GM18526 (cell line): ENCODE measurements around the gene KAZN.

ENCODE experiments used
- POLR2A ChIP-seq: IDR thresholded peaks from 3 replicates; pipeline ENCODE4 v1.6.1; 2011; ENCODE audit not compliant: insufficient read length; ENCODE audit errors: extremely low read depth

The KAZN gene

DNA sequence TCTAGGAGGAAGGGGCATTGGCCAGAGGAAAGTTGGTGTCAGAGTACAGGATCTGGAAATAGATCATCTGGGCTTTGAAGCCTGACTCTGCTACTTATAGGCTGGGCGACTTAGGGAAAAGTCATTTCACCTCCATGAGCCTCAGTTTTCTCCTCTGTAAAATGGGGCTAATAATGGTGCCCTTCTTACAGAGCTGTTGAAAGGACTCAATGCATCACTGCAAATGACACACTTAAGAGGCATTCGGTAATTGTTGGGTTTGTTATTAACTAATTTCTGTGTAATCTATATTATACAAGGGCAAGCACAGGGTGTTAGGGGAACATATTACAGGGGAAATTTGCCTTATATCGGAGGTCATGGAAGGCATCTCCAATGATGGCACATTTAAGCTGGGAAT, 96.1 kb downstream of the KAZN start:
- no peak for TF ChIP-seq POLR2A

DNA sequence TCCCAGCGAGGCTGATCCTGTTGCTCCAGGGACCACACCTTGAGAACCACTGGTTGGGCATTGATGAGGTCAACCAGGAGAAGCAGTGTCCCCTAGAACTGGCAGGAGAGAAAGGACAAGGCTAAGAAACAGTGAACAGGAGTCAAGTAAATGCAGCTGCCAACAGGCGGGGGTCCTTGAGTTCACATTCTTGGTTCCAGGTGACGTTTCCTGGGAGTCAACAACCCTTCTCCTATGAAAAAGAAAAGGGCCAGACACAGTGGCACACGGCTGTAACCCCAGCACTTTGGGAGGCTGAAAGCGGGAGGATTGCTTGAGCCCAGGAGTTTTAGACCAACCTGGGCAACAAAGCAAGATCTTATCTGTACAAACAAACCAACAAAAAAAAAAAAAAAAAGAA, 98.3 kb downstream of the KAZN start:
- no peak for TF ChIP-seq POLR2A

DNA sequence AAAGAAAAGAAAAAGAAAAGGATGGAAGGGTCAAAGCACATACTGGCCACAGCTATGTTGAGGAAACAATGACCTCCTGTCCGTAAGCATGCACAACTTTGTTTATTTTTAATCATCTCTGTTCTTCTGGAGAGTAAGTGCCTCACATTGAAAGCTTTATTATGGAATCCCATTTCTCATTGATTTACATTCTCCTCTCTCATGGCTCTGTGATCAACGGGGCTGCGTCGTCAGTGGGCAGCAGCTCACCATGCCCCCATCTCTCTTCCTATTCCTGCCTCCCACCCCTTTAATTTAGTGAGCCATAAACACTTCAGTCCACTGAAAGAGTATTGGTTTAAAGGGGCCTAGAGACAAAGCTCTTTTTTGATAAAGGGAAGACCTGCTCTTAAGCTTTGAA, 98.9 kb downstream of the KAZN start:
- no peak for TF ChIP-seq POLR2A

DNA sequence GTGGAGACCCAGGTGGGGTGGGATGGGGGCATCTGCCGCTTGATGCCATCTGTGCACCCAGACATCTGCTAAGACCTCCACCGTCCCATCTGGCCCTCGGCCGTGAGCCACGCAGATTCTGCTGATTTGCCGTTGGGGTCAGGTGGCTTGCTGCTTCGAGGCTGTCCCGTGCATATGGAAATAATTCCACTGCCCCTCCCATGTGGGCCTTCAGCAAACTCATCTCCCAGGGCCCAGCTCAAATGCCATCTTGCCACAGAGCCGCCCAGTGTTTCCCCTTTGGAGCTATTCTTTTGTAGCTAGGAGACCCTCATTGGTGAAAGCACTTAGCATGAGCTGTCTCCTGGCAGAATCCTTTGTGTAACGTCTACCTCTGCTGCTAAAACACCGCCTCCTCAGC, 99.8 kb downstream of the KAZN start:
- TF ChIP-seq POLR2A = no peak

DNA sequence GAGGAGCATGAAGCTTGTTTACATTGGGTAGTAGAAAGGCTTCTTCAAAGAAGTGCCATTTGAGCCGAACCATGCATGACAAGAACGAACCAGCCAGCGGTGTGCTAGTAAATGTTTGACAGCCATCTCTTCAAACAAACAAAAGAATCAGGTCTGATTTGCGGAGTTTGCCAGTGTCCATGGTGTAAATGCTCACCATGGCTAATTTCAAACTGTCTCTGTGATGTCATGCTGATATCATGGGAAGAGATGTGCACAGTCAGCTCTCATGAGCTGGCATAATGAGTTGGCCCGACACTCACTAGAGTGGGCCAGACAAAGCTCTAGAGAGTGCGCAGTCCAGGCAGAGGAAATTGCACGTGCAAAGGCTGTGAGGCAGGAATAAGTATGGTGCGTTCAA, 101.1 kb downstream of the KAZN start:
- TF ChIP-seq POLR2A = no peak

DNA sequence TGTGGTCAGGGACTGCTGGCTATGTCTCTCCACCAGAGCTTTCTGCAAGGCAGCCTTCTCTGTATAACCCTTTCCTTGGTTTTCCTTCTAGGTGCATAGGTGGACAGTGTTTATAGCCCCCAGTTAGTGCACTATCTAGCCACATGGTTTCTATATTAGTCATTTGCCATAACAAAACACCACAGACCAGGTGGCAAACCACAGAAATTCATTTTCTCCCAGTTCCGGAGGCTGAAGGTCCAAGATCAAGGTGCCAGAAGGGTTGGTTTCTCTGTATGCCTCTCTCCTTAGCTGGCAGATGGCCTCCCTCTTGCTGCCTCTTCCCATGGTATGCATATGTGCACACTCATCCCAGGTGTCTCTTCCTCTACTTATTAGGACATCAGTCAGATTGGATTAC, 106.4 kb downstream of the KAZN start:
- no peak for TF ChIP-seq POLR2A

DNA sequence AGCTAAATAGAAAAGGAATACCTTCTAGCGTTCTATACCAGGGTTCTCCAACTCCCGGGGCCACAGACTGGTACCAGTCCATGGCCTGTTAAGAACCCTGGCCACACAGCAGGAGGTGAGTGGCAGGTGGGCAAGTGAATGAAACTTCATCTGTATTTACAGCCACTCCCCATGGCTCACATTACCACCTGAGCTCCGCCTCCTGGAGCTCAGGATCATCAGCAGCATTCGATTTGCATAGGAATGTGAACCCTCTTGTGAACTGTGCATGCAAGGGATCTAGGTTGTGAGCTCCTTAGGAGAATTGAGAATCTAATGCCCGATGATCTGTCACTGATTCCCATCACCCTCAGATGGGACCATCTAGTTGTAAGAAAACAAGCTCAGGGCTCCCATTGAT, 107.3 kb downstream of the KAZN start:
- no peak for TF ChIP-seq POLR2A

DNA sequence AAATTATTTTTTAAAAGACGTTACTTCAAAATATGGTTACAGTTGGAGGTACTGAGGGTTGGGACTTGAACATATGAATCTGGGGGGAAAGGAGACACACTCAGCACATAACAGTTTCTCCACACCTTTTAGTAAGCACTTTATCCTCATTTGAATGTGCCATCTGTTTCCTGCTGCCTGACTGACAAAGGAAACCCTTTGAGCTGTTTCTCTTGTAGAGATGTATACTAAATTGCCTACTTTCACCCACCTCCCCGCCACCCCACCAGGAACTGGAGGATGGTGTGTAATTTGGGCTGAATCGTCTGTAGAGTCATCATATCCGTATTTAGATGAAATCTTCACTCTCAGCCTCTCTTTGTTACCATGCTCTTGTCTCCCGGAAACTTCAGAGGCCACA, 108.1 kb downstream of the KAZN start:
- TF ChIP-seq POLR2A = no peak

DNA sequence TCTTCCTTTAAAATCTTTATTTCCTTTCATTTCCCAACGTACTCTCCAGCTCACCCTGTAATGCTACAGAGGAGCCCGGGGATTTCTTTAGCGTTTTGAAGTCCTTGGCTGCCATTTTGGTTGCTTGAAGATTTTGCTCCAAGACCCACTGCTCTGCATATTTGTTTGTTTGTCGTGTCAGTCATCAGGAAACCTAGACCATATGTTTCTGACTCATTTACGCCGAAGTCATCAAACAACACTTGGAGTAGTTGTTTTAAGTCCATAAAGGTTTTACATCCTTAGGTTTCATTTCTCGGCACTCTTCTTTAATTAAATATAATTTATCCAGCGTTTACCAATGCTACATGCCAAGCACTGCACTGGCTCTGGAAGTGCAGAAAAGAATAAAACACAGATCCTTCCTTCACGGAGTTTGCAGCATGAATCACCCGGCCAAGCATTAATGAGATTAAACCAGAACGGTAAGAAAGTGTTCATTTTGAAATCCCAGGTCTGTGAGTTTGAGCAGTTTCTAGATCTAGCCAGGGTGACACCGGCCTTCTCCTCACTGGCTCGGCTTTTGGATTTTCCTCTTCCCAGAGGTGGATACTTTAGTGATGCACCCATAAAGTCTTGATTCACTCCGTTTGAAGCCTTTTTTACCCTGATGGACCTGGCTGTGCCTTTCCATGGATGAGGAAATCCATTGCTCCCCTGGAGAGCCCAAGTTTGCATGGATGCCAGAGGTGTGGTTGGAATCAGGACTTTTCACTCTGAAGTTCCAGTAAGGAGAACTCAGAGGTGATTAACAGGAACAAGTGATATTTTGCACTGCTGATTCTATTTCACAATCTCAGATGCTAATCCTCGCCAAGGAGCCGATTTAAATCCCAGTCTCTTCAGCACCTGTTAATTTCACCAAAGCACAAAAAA, 109.3 kb downstream of the KAZN start:
- TF ChIP-seq POLR2A = no peak

DNA sequence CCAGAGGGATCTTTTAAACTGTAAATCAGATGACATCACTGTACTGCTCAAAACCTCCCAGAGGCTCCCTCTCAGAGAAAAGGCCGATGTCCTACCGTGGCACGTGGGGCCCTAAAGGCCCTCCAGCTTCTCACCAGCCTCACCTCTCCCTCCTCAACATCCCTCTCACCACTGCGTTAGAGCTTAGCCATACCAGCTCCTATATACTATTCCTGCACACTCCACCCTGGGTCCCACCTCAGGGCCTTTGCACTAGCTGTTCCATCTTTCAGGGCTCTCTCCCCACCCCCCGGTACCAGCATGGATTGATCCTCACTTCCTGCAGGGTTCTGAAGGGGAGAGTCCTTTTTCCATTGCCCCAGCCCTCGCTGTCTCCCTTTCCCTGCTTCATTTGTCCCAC, 111.8 kb downstream of the KAZN start:
- TF ChIP-seq POLR2A = no peak

DNA sequence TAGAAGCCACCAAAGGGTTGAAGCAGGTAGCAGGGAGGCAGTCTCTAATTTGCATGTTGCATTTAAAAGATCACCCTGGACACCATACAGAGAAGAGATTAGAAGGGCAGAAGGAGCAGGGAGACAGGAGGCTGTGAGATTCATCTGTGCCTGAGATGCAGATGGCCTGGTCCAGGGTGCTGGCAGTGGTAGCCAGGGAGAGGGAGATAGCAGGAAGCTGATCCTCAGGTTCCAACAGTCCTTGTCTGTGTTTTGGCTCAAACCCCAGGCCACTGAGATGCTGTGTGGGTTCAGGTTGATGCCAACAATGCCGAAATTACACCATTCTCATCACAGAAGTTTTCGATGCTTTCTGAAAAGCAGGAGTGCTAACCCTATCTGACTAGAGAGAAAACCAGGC, 113.7 kb downstream of the KAZN start:
- no peak for TF ChIP-seq POLR2A

DNA sequence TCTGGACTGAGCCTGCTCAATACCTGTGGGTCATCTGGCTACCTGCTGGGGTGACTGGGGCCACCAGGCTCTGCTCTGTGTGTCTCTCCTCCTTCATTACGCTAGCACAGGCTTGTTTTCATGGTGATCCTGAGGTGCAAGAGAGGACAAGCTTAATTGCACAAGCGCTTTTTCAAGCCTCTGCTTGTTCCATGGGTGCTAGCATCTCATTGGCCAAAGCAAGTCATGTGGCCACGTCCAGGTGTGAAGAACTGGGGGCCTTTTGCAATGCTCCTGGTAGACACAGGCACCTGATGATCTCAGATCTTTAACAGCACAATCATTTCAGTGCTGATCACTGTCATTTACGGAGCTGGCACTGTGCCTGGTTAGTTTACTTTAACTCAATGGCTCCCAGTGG, 114.6 kb downstream of the KAZN start:
- TF ChIP-seq POLR2A = no peak

DNA sequence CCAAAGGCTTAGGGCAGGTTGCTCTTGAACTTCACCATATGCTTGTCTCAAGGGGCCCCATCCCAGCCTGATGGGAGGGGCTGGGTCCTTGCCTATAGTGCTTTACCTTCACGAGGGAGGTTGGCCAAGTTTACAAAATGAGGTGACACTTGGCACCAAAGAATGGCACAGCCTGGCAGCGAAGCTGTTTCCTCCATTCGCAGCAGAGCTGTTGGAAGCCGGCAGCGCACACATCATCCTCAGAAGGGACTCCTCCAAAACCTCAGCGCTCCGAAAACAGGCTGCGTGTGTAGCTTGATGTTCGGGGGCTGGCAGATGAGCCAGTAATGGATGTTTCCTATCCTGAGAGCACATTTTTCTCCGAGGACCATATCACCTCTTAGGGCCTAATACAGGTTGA, 116.8 kb downstream of the KAZN start:
- TF ChIP-seq POLR2A = no peak

DNA sequence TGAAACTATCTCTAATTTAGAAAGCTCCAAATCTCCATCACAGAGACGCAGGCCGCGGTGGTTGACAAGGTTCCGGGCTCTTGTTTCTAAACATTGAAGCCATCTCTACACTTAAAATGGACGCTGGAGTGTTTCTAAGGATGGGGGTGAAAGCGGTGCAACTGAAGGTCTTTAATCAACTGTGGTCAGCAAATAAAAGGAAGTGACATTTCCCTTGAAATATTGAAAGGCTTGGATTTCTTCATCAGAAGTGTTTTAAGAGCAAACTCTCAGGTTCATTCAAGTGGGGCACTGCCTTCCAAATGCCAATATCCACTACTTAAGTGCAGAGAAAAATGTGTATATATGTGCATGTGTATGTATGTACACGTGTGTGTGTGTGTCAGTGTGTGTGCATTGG, 117.3 kb downstream of the KAZN start:
- TF ChIP-seq POLR2A = no peak

DNA sequence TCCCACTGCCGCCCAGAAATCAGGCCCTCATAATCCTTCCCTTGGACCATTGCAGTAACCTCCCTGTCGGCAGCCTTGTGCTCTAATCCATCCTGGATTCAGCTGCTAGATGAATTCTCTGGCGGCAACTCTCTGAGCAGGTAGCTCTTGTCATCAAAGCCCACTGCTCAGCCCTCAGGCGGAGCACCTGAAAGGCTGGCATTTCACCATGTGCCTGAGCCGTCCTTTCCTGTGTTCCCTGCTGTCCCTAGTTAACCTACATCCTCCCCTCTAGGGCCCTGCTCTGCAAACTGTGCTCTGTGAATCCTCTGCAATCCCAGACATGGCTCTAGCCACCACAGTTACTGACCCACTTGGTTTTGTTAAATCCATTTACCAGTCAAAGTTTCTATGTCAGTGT, 118.0 kb downstream of the KAZN start:
- no peak for TF ChIP-seq POLR2A

DNA sequence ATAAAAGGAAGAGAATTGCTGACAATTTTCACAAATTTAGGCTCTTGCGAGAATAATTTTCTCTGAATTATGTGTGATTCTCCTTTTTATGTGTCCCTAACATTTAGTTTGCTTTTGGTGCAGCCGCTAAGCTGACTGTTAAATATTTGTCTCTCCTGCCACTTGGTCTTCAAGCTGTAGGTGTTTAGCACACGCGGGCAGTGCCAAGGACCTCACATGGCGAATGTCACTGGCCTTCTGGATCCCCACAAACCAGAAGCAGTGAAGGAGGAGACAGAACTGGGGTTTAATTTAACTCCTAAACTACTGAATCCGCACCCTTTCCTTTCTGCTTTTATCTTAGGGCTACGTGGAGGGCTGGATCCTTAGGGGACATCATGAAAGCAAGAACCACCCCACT, 120.0 kb downstream of the KAZN start:
- TF ChIP-seq POLR2A = no peak

DNA sequence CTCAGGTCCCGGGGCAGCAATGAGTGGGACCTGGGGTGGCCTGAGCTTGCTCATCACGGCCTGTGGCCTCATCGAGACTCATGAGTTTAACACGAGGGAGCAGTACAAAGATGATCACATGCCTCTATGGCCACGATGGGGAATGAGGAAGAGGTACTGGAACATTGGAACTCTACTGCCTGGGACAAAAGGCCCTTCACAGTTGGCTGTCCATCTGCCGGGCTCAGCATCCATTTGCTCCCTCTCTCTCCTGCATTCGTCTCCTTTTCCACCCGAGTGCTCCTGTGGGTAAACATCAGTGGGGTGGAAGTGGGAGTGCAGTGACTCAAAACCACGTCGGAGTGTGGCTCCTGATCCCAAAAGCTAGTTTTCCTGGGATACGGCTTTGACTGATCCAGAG, 124.9 kb downstream of the KAZN start:
- no peak for TF ChIP-seq POLR2A
